G401 (cell line): ENCODE results near the gene RNF150. TPM values are rescaled to one million over a fixed set of nuclear protein-coding genes. Genes with fewer than 3 reads are reported as not detected.
A peak's percentile ranks its signal among the peaks of the same experiment; 100 is the strongest.
"Not testable (repeated sequence)": the region's sequence is repeated elsewhere in the genome, so short reads cannot be mapped to it uniquely, and the experiment has no call there.

ENCODE experiments used
- DNase-seq: peaks from one replicate; pipeline ENCODE4 v3.0.0-alpha.2; 2015; ENCODE audit warnings: low spot score
- in situ Hi-C: cut with HindIII; loops from 2 replicates; pipeline ENCODE4 v1.10.0; 2016; ENCODE audit warnings: low sequenced_read_pairs, mixed read lengths
- total RNA-seq: library from RNA; depleted of rRNA; stranded (reverse); fragments of >200 nt; shearing (Covaris generic); gene quantifications from 2 replicates; pipeline ENCODE4 v1.2.3, GENCODE V29; 2014

Gene RNF150
- total RNA-seq, 1 experiment from 2014 or later: 0.85 TPM

GRCh38 chr4:141081921-141082395, 51.3 kb downstream of the RNF150 start:
- in situ Hi-C loops: no loop called here
- peak; percentile 64 for DNase-seq

- DNase-seq: peak; percentile 79
Measured at GRCh38 chr4:141080668-141081067, 52.6 kb downstream of the RNF150 start.

GRCh38 chr4:141079393-141079930, 53.8 kb downstream of the RNF150 start:
- in situ Hi-C loops: no loop called here
- peak; percentile 62 for DNase-seq

More at GRCh38 chr4:141080668-141081067, 52.6 kb downstream of the RNF150 start:
- in situ Hi-C loops: no loop called here

- DNase-seq: no peak
- in situ Hi-C loops: no loop called here
Measured at GRCh38 chr4:141078871-141079270, 54.4 kb downstream of the RNF150 start.

GRCh38 chr4:141077611-141078225, 55.6 kb downstream of the RNF150 start:
- peak; percentile 78 for DNase-seq
- in situ Hi-C loops: no loop called here

- in situ Hi-C loops: no loop called here
- no peak for DNase-seq
Measured at GRCh38 chr4:141075553-141075952, 57.7 kb downstream of the RNF150 start.

- no peak for DNase-seq
- in situ Hi-C loops: no loop called here
Measured at GRCh38 chr4:141074098-141074878, 59.0 kb downstream of the RNF150 start.

- no peak for DNase-seq
- in situ Hi-C loops: no loop called here
Measured at GRCh38 chr4:141066690-141067089, 66.6 kb downstream of the RNF150 start.

- DNase-seq: no peak
- in situ Hi-C loops: no loop called here
Measured at GRCh38 chr4:141065872-141066271, 67.4 kb downstream of the RNF150 start.

GRCh38 chr4:141062651-141063050, 70.6 kb downstream of the RNF150 start:
- in situ Hi-C loops: no loop called here
- DNase-seq: no peak

- in situ Hi-C loops: no loop called here
- no peak for DNase-seq
Measured at GRCh38 chr4:141058591-141059512, 74.4 kb downstream of the RNF150 start.

GRCh38 chr4:141057582-141057981, 75.7 kb downstream of the RNF150 start:
- in situ Hi-C loops: no loop called here

GRCh38 chr4:141056473-141056872, 76.8 kb downstream of the RNF150 start:
- DNase-seq: no peak
- in situ Hi-C loops: no loop called here

More at GRCh38 chr4:141057582-141057981, 75.7 kb downstream of the RNF150 start:
- DNase-seq: no peak

- in situ Hi-C loops: no loop called here
- DNase-seq: no peak
Measured at GRCh38 chr4:141054446-141054845, 78.8 kb downstream of the RNF150 start.

GRCh38 chr4:141050999-141051398, 82.3 kb downstream of the RNF150 start:
- in situ Hi-C loops, DNase-seq: not testable (repeated sequence)

GRCh38 chr4:141047228-141047884, 85.9 kb downstream of the RNF150 start:
- in situ Hi-C loops: no loop called here
- no peak for DNase-seq

- DNase-seq: no peak
- in situ Hi-C loops: no loop called here
Measured at GRCh38 chr4:141046255-141046654, 87.0 kb downstream of the RNF150 start.

GRCh38 chr4:141045848-141046247, 87.4 kb downstream of the RNF150 start:
- no peak for DNase-seq
- in situ Hi-C loops: no loop called here

- DNase-seq: no peak
- in situ Hi-C loops: no loop called here
Measured at GRCh38 chr4:141041021-141041476, 92.2 kb downstream of the RNF150 start.
